GM23338 (cell line): Measurements from ENCODE around the gene BMPER.

Experiments used
- CREB1 ChIP-seq: fragments of 250-450 bp; sonication (Bioruptor Pico); IDR thresholded peaks from 2 replicates; pipeline ENCODE4 v1.5.0; 2020; ENCODE audit warnings: low read depth, mild to moderate bottlenecking, moderate library complexity
- CTCF ChIP-seq, 2 experiments: fragments of 200-600 bp in 1 of 2; sonication (generic) in 1 of 2; conservative IDR thresholded peaks; 2 replicates each; pipeline versions ENCODE4 v1.5.1 to v1.6.1; 2016 to 2017; ENCODE audit warnings: antibody characterized with exemption in 2 of 2, low read depth in 2 of 2, mild to moderate bottlenecking in 2 of 2, moderate library complexity in 1 of 2
- EZH2 ChIP-seq: fragments of 200-600 bp; sonication (generic); IDR thresholded peaks from one replicate; pipeline ENCODE4 v1.8.0; 2017; ENCODE audit warnings: antibody characterized with exemption, mild to moderate bottlenecking, low read depth; ENCODE audit not compliant: unreplicated experiment
- EZH2phosphoT487 ChIP-seq: fragments of 200-600 bp; sonication (generic); IDR thresholded peaks from one replicate; pipeline ENCODE4 v1.8.1; 2018; ENCODE audit warnings: antibody characterized with exemption; ENCODE audit not compliant: unreplicated experiment
- JUNB ChIP-seq: IDR thresholded peaks from one replicate; pipeline ENCODE4 v1.6.1; 2016; ENCODE audit warnings: antibody characterized with exemption; ENCODE audit not compliant: unreplicated experiment
- NANOG ChIP-seq: IDR thresholded peaks from 2 replicates; pipeline ENCODE4 v1.6.1; 2016; ENCODE audit warnings: antibody characterized with exemption, borderline replicate concordance
- POLR2AphosphoS5 ChIP-seq: IDR thresholded peaks from 2 replicates; pipeline ENCODE4 v1.6.1; 2016; ENCODE audit warnings: antibody characterized with exemption, low read depth
- STAT1 ChIP-seq: IDR thresholded peaks from one replicate; pipeline ENCODE4 v1.6.1; 2016; ENCODE audit warnings: antibody characterized with exemption; ENCODE audit not compliant: unreplicated experiment
- ZNF114 ChIP-seq: fragments of 250-450 bp; sonication (Bioruptor Pico); IDR thresholded peaks from 2 replicates; pipeline ENCODE4 v1.5.0; 2020; ENCODE audit warnings: mild to moderate bottlenecking, moderate library complexity
- ZNF331 ChIP-seq: fragments of 250-450 bp; sonication (Bioruptor Pico); IDR thresholded peaks from 2 replicates; pipeline ENCODE4 v1.5.0; 2020; ENCODE audit warnings: low read depth, mild to moderate bottlenecking, moderate library complexity
- TF ChIP-seq, protein P1 (sequence below): IDR thresholded peaks from one replicate; pipeline ENCODE4 v1.6.1; 2018; ENCODE audit warnings: antibody characterized with exemption; ENCODE audit not compliant: unreplicated experiment

GRCh38 chr7:33921216-33921938 lies 16.0 kb downstream of the BMPER start:
- TF ChIP-seq CTCF (conservative IDR thresholded peaks at IDR 0.05; ENCODE audit: low read depth in 2 of 2) (no peak), STAT1 (no peak), EZH2 (no peak), EZH2phosphoT487 (no peak), POLR2AphosphoS5 (no peak), JUNB (no peak), CREB1 (no peak), ZNF114 (CRISPR knock-in tag) (no peak), NANOG (no peak), ZNF331 (CRISPR knock-in tag) (no peak)
- TF ChIP-seq, protein P1, sequence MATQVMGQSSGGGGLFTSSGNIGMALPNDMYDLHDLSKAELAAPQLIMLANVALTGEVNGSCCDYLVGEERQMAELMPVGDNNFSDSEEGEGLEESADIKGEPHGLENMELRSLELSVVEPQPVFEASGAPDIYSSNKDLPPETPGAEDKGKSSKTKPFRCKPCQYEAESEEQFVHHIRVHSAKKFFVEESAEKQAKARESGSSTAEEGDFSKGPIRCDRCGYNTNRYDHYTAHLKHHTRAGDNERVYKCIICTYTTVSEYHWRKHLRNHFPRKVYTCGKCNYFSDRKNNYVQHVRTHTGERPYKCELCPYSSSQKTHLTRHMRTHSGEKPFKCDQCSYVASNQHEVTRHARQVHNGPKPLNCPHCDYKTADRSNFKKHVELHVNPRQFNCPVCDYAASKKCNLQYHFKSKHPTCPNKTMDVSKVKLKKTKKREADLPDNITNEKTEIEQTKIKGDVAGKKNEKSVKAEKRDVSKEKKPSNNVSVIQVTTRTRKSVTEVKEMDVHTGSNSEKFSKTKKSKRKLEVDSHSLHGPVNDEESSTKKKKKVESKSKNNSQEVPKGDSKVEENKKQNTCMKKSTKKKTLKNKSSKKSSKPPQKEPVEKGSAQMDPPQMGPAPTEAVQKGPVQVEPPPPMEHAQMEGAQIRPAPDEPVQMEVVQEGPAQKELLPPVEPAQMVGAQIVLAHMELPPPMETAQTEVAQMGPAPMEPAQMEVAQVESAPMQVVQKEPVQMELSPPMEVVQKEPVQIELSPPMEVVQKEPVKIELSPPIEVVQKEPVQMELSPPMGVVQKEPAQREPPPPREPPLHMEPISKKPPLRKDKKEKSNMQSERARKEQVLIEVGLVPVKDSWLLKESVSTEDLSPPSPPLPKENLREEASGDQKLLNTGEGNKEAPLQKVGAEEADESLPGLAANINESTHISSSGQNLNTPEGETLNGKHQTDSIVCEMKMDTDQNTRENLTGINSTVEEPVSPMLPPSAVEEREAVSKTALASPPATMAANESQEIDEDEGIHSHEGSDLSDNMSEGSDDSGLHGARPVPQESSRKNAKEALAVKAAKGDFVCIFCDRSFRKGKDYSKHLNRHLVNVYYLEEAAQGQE = no peak
